Neural progenitor cell (in vitro differentiated cells): Measurements from ENCODE around the gene KCTD16. TPM values are rescaled to one million over a fixed set of nuclear protein-coding genes. Genes with fewer than 3 reads are reported as not detected.

Source experiments
- DNase-seq: peaks from one replicate; pipeline ENCODE4 v3.0.0-alpha.2; 2016; ENCODE audit warnings: low spot score
- H2AFZ ChIP-seq: fragments of 200-600 bp; sonication (generic); replicated peaks from 2 replicates; pipeline ENCODE4 v1.6.1; 2016; ENCODE audit warnings: antibody characterized with exemption
- H3F3A ChIP-seq: fragments of 200-600 bp; sonication (generic); 2 replicates; pipeline ENCODE4 v1.6.1; 2016; ENCODE audit warnings: antibody characterized with exemption, low read depth
- H3K27ac ChIP-seq: fragments of 200-600 bp; sonication (generic); 2 replicates; pipeline ENCODE4 v1.5.1; 2016; ENCODE audit warnings: mild to moderate bottlenecking
- H3K27me3 ChIP-seq: fragments of 200-600 bp; sonication (generic); 2 replicates; pipeline ENCODE4 v1.6.1; 2016; ENCODE audit warnings: mild to moderate bottlenecking, moderate library complexity
- H3K36me3 ChIP-seq: fragments of 200-600 bp; sonication (generic); 2 replicates; pipeline ENCODE4 v1.5.1; 2016
- H3K4me1 ChIP-seq: fragments of 200-600 bp; sonication (generic); 2 replicates; pipeline ENCODE4 v1.6.1; 2016; ENCODE audit warnings: mixed run types
- H3K4me2 ChIP-seq: fragments of 200-600 bp; sonication (generic); 2 replicates; pipeline ENCODE4 v1.6.1; 2016
- H3K4me3 ChIP-seq: fragments of 200-600 bp; sonication (generic); 2 replicates; pipeline ENCODE4 v1.5.1; 2016
- H3K79me2 ChIP-seq: fragments of 200-600 bp; sonication (generic); 2 replicates; pipeline ENCODE4 v1.6.1; 2016; ENCODE audit warnings: low read depth
- H3K9ac ChIP-seq: fragments of 200-600 bp; sonication (generic); 2 replicates; pipeline ENCODE4 v1.6.1; 2016
- H3K9me3 ChIP-seq: fragments of 200-600 bp; sonication (generic); 2 replicates; pipeline ENCODE4 v1.5.1; 2016; ENCODE audit warnings: low read depth
- H4K20me1 ChIP-seq: fragments of 200-600 bp; sonication (generic); 2 replicates; pipeline ENCODE4 v1.6.1; 2016; ENCODE audit warnings: low read depth
- H3K27ac Mint-ChIP-seq: 3 replicates; pipeline ENCODE4 v1.8.0; 2021; ENCODE audit warnings: mixed read lengths
- H3K27me3 Mint-ChIP-seq: 2 replicates; pipeline ENCODE4 v1.8.0; 2022; ENCODE audit warnings: low read depth, mild to moderate bottlenecking, inconsistent platforms, moderate library complexity, mixed read lengths; ENCODE audit not compliant: insufficient read depth
- H3K36me3 Mint-ChIP-seq: 3 replicates; pipeline ENCODE4 v1.8.0; 2021; ENCODE audit warnings: mixed read lengths
- H3K4me1 Mint-ChIP-seq: 3 replicates; pipeline ENCODE4 v1.8.0; 2021; ENCODE audit warnings: mixed read lengths
- H3K4me3 Mint-ChIP-seq: 3 replicates; pipeline ENCODE4 v1.8.0; 2021; ENCODE audit warnings: mild to moderate bottlenecking, moderate library complexity, mixed read lengths
- H3K9me3 Mint-ChIP-seq: 3 replicates; pipeline ENCODE4 v1.8.0; 2020; ENCODE audit warnings: mixed read lengths
- EZH2 ChIP-seq: fragments of 200-600 bp; sonication (generic); IDR thresholded peaks from 2 replicates; pipeline ENCODE4 v1.6.1; 2017; ENCODE audit warnings: antibody characterized with exemption, mild to moderate bottlenecking, moderate library complexity
- EZH2phosphoT487 ChIP-seq: fragments of 200-600 bp; sonication (generic); IDR thresholded peaks from 2 replicates; pipeline ENCODE4 v1.6.1; 2017; ENCODE audit warnings: antibody characterized with exemption
- total RNA-seq: library from RNA; depleted of rRNA; stranded (reverse); fragments of >200 nt; gene quantifications from 2 replicates; pipeline ENCODE4 v1.2.3, GENCODE V29; 2015; ENCODE audit warnings: low replicate concordance
- TF ChIP-seq, protein P1 (sequence below): fragments of 200-600 bp; sonication (generic); IDR thresholded peaks from 2 replicates; pipeline ENCODE4 v1.5.1; 2017; ENCODE audit warnings: antibody characterized with exemption, mild to moderate bottlenecking

KCTD16 gene
- total RNA-seq, 1 donor from 2014 or later, result 1.6 TPM

- Histone ChIP-seq H3K79me2 (no peaks in the 10 kb centered on the region), H3K27me3 (peaks cover 11% of the 10 kb centered on the region), H3K4me2 (no peak overlapping the region), H3K4me3 (no peak overlapping the region), H2AFZ (no peak overlapping the region), H4K20me1 (no peaks in the 10 kb centered on the region), H3K36me3 (no peaks in the 10 kb centered on the region), H3K27ac (no peak overlapping the region), H3K9me3 (no peaks in the 10 kb centered on the region), H3K9ac (no peak overlapping the region), H3K4me1 (no peaks in the 10 kb centered on the region), H3F3A (no peaks in the 10 kb centered on the region)
- peaks cover 7% of the 10 kb centered on the region for H3K27me3 Mint-ChIP-seq
- no peak for TF ChIP-seq EZH2
- TF ChIP-seq EZH2phosphoT487, result no peak
- TF ChIP-seq, protein P1, sequence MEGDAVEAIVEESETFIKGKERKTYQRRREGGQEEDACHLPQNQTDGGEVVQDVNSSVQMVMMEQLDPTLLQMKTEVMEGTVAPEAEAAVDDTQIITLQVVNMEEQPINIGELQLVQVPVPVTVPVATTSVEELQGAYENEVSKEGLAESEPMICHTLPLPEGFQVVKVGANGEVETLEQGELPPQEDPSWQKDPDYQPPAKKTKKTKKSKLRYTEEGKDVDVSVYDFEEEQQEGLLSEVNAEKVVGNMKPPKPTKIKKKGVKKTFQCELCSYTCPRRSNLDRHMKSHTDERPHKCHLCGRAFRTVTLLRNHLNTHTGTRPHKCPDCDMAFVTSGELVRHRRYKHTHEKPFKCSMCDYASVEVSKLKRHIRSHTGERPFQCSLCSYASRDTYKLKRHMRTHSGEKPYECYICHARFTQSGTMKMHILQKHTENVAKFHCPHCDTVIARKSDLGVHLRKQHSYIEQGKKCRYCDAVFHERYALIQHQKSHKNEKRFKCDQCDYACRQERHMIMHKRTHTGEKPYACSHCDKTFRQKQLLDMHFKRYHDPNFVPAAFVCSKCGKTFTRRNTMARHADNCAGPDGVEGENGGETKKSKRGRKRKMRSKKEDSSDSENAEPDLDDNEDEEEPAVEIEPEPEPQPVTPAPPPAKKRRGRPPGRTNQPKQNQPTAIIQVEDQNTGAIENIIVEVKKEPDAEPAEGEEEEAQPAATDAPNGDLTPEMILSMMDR, result no peak
- H3K4me1 Mint-ChIP-seq, result peaks cover 13% of the 10 kb centered on the region
- H3K27ac Mint-ChIP-seq, result no peak overlapping the region
- H3K9me3 Mint-ChIP-seq, result no peaks in the 10 kb centered on the region
- H3K4me3 Mint-ChIP-seq, result no peak overlapping the region
- no peak for DNase-seq
- no peaks in the 10 kb centered on the region for H3K36me3 Mint-ChIP-seq
Observed at GRCh38 chr5:144369006-144369405, 198.3 kb downstream of the KCTD16 start.

GRCh38 chr5:144370273-144370672 is 199.6 kb downstream of the KCTD16 start:
- H3K27ac Mint-ChIP-seq, result no peak overlapping the region

GRCh38 chr5:144374637-144375036 is 204.0 kb downstream of the KCTD16 start:
- H3K79me2 ChIP-seq, result no peaks in the 10 kb centered on the region
- no peaks in the 10 kb centered on the region for H3K9me3 ChIP-seq
- H3K4me1 ChIP-seq, result no peaks in the 10 kb centered on the region
- H3K4me2 ChIP-seq, result no peak overlapping the region
- Mint-ChIP-seq H3K27ac (no peak overlapping the region), H3K4me3 (no peak overlapping the region), H3K36me3 (no peaks in the 10 kb centered on the region), H3K9me3 (no peaks in the 10 kb centered on the region), H3K27me3 (no peaks in the 10 kb centered on the region), H3K4me1 (no peaks in the 10 kb centered on the region)
- no peak for DNase-seq
- H3K27ac ChIP-seq, result no peak overlapping the region
- H3K4me3 ChIP-seq, result no peak overlapping the region
- no peak overlapping the region for H2AFZ ChIP-seq
- H3K36me3 ChIP-seq, result no peaks in the 10 kb centered on the region
- H3F3A ChIP-seq, result no peaks in the 10 kb centered on the region
- no peak for TF ChIP-seq EZH2phosphoT487
- TF ChIP-seq, protein P1, result no peak
- no peak for TF ChIP-seq EZH2
- no peak overlapping the region for H3K9ac ChIP-seq
- no peaks in the 10 kb centered on the region for H3K27me3 ChIP-seq
- H4K20me1 ChIP-seq, result no peaks in the 10 kb centered on the region

More at GRCh38 chr5:144370273-144370672, 199.6 kb downstream of the KCTD16 start:
- TF ChIP-seq EZH2, result no peak
- no peak for TF ChIP-seq EZH2phosphoT487
- TF ChIP-seq, protein P1, result no peak
- no peak overlapping the region for H2AFZ ChIP-seq
- H3K36me3 ChIP-seq, result no peaks in the 10 kb centered on the region
- DNase-seq, result no peak
- no peak overlapping the region for H3K9ac ChIP-seq
- H3K9me3 ChIP-seq, result no peaks in the 10 kb centered on the region
- no peak overlapping the region for H3K4me3 ChIP-seq
- H3K27me3 Mint-ChIP-seq, result peaks cover 7% of the 10 kb centered on the region
- H3K4me1 Mint-ChIP-seq, result peaks cover 13% of the 10 kb centered on the region
- no peaks in the 10 kb centered on the region for H3K4me1 ChIP-seq
- no peak overlapping the region for H3K4me2 ChIP-seq
- H3K4me3 Mint-ChIP-seq, result no peak overlapping the region
- no peak overlapping the region for H3K27ac ChIP-seq
- no peaks in the 10 kb centered on the region for H3K79me2 ChIP-seq
- no peaks in the 10 kb centered on the region for H3F3A ChIP-seq
- no peaks in the 10 kb centered on the region for H4K20me1 ChIP-seq
- no peaks in the 10 kb centered on the region for H3K27me3 ChIP-seq
- no peaks in the 10 kb centered on the region for H3K36me3 Mint-ChIP-seq
- no peaks in the 10 kb centered on the region for H3K9me3 Mint-ChIP-seq

GRCh38 chr5:144377207-144377606 is 206.5 kb downstream of the KCTD16 start:
- Histone ChIP-seq H3K79me2 (no peaks in the 10 kb centered on the region), H3K27me3 (no peaks in the 10 kb centered on the region), H3K4me3 (no peak overlapping the region), H3K4me1 (no peaks in the 10 kb centered on the region), H3K36me3 (no peaks in the 10 kb centered on the region), H3K9me3 (peaks cover 5% of the 10 kb centered on the region), H3K27ac (no peak overlapping the region), H3K9ac (no peak overlapping the region), H2AFZ (no peak overlapping the region), H3K4me2 (no peak overlapping the region), H3F3A (no peaks in the 10 kb centered on the region), H4K20me1 (no peaks in the 10 kb centered on the region)
- Mint-ChIP-seq H3K4me3 (no peak overlapping the region), H3K36me3 (no peaks in the 10 kb centered on the region), H3K4me1 (no peaks in the 10 kb centered on the region), H3K27ac (no peak overlapping the region), H3K27me3 (no peaks in the 10 kb centered on the region), H3K9me3 (peaks cover 9% of the 10 kb centered on the region)
- TF ChIP-seq EZH2phosphoT487, result no peak
- TF ChIP-seq EZH2, result no peak
- TF ChIP-seq, protein P1, result no peak
- DNase-seq, result no peak
